ENCODE measurements around the gene SEC22A.

The SEC22A gene

DNA sequence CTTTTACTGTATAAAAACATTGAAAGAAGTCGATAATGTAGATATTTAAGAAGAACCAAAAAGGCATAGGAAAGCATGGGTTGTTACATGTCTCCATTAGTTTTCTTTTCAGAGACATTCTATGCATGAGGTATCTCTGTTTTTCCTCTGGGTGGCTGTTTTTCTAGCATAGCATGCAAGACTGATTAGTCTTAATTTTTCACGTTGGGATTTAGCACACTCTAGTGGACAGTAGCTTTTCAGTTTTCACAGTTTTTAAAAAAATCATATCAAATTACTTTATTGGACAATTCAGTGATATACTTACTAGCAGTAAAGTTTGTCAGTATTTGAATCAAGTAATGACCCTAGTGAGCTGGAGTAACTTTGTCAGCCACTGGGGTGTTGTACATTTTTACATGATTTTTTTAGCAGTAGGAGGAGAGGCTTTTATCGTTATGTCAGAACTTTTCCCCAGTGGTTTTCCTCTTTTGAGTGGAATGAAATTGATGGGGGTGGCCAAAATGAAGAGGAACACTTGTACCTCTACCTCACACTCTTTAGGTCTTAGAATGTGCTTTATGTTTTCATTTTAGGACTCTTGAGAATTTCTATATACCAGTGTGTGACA lies 57.2 kb downstream of the SEC22A start:
- no peak for TF ChIP-seq TAF1 (IDR thresholded peaks at IDR 0.05; ENCODE audit: borderline replicate concordance, insufficient read depth, low read length)
- TF ChIP-seq, protein P1, sequence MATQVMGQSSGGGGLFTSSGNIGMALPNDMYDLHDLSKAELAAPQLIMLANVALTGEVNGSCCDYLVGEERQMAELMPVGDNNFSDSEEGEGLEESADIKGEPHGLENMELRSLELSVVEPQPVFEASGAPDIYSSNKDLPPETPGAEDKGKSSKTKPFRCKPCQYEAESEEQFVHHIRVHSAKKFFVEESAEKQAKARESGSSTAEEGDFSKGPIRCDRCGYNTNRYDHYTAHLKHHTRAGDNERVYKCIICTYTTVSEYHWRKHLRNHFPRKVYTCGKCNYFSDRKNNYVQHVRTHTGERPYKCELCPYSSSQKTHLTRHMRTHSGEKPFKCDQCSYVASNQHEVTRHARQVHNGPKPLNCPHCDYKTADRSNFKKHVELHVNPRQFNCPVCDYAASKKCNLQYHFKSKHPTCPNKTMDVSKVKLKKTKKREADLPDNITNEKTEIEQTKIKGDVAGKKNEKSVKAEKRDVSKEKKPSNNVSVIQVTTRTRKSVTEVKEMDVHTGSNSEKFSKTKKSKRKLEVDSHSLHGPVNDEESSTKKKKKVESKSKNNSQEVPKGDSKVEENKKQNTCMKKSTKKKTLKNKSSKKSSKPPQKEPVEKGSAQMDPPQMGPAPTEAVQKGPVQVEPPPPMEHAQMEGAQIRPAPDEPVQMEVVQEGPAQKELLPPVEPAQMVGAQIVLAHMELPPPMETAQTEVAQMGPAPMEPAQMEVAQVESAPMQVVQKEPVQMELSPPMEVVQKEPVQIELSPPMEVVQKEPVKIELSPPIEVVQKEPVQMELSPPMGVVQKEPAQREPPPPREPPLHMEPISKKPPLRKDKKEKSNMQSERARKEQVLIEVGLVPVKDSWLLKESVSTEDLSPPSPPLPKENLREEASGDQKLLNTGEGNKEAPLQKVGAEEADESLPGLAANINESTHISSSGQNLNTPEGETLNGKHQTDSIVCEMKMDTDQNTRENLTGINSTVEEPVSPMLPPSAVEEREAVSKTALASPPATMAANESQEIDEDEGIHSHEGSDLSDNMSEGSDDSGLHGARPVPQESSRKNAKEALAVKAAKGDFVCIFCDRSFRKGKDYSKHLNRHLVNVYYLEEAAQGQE (IDR thresholded peaks at IDR 0.05; ENCODE audit: insufficient read depth in 1 of 2, low read depth in 2 of 2, low read length in 2 of 2) = no peak

DNA sequence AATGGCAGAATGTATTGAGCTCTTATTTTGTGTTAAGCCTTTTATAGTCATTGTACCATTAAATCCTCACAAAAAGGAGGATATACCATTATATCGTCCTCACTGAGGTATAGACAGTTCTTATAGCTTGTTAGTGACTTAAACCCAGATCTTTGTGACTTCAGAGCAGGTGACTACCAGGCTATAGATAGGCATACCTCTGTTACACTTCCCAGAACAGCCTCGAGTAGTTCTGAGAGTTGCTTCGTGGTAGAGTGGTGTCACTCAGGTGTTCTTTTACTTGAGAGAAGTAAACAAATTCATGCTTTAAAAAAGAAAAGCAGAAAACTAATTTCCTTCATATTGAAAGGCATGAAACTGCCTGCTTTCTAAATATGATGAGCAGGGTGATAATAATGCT lies 59.9 kb downstream of the SEC22A start:
- no peak for TF ChIP-seq SIN3A (IDR thresholded peaks at IDR 0.05; ENCODE audit: borderline replicate concordance, insufficient read depth, low read length)
- TF ChIP-seq, protein P1 (IDR thresholded peaks at IDR 0.05; ENCODE audit: insufficient read depth in 1 of 2, low read depth in 2 of 2, low read length in 2 of 2) = no peak
- no peak for TF ChIP-seq POLR2AphosphoS5 (IDR thresholded peaks at IDR 0.05; ENCODE audit: low read depth, low read length)
- TF ChIP-seq TAF1 (IDR thresholded peaks at IDR 0.05; ENCODE audit: borderline replicate concordance, insufficient read depth, low read length) = no peak
- no peak for TF ChIP-seq FOXP2 (optimal IDR thresholded peaks at IDR 0.05; ENCODE audit: borderline replicate concordance, extremely low read depth, extremely low read length, insufficient read depth)

- TF ChIP-seq TAF1 (IDR thresholded peaks at IDR 0.05; ENCODE audit: borderline replicate concordance, insufficient read depth, low read length) (no peak), SIN3A (IDR thresholded peaks at IDR 0.05; ENCODE audit: borderline replicate concordance, insufficient read depth, low read length) (no peak), POLR2AphosphoS5 (IDR thresholded peaks at IDR 0.05; ENCODE audit: low read depth, low read length) (no peak), FOXP2 (optimal IDR thresholded peaks at IDR 0.05; ENCODE audit: borderline replicate concordance, extremely low read depth, extremely low read length, insufficient read depth) (no peak)
- TF ChIP-seq, protein P1 (IDR thresholded peaks at IDR 0.05; ENCODE audit: insufficient read depth in 1 of 2, low read depth in 2 of 2, low read length in 2 of 2) = no peak
Observed at GRCh38 chr3:123262226-123262625, 60.5 kb downstream of the SEC22A start.

GRCh38 chr3:123262868-123263267 lies 61.1 kb downstream of the SEC22A start:
- TF ChIP-seq, protein P1 (IDR thresholded peaks at IDR 0.05; ENCODE audit: insufficient read depth in 1 of 2, low read depth in 2 of 2, low read length in 2 of 2) = no peak
- TF ChIP-seq POLR2AphosphoS5 (IDR thresholded peaks at IDR 0.05; ENCODE audit: low read depth, low read length) = no peak
- no peak for TF ChIP-seq TAF1 (IDR thresholded peaks at IDR 0.05; ENCODE audit: borderline replicate concordance, insufficient read depth, low read length)

- TF ChIP-seq, protein P1 (IDR thresholded peaks at IDR 0.05; ENCODE audit: insufficient read depth in 1 of 2, low read depth in 2 of 2, low read length in 2 of 2) = no peak
- TF ChIP-seq SIN3A (IDR thresholded peaks at IDR 0.05; ENCODE audit: borderline replicate concordance, insufficient read depth, low read length) (no peak), TAF1 (IDR thresholded peaks at IDR 0.05; ENCODE audit: borderline replicate concordance, insufficient read depth, low read length) (no peak), POLR2AphosphoS5 (IDR thresholded peaks at IDR 0.05; ENCODE audit: low read depth, low read length) (no peak), FOXP2 (optimal IDR thresholded peaks at IDR 0.05; ENCODE audit: borderline replicate concordance, extremely low read depth, extremely low read length, insufficient read depth) (no peak)
Observed at GRCh38 chr3:123263941-123264340, 62.2 kb downstream of the SEC22A start.

Measured in PFSK-1 (cell line).